ENCODE data around the gene IFT88.

Gene IFT88

GRCh38 chr13:20719783-20720182 lies 152.8 kb downstream of the IFT88 start:
- no peak for DNase-seq

- no peak for DNase-seq
Measured at GRCh38 chr13:20720499-20720898, 153.5 kb downstream of the IFT88 start.

- DNase-seq: no peak
Measured at GRCh38 chr13:20721058-20721453, 154.1 kb downstream of the IFT88 start.

GRCh38 chr13:20721454-20722357 lies 154.7 kb downstream of the IFT88 start:
- no peak for DNase-seq

GRCh38 chr13:20727856-20728255 lies 160.9 kb downstream of the IFT88 start:
- DNase-seq: no peak

- DNase-seq: no peak
Measured at GRCh38 chr13:20728579-20729311, 161.8 kb downstream of the IFT88 start.

- DNase-seq: no peak
Measured at GRCh38 chr13:20729633-20730585, 163.0 kb downstream of the IFT88 start.

GRCh38 chr13:20738616-20739015 lies 171.7 kb downstream of the IFT88 start:
- DNase-seq: no peak

- DNase-seq: no peak
Measured at GRCh38 chr13:20740021-20740420, 173.1 kb downstream of the IFT88 start.
